Breast epithelium (tissue), 4 donors: ENCODE results near the gene CARM1. TPM values are rescaled to one million over a fixed set of nuclear protein-coding genes. Genes with fewer than 3 reads are reported as not detected.

Experiments used
- DNase-seq, 2 donors: peaks; one replicate each; pipeline ENCODE4 v3.0.0-alpha.2; 2019; ENCODE audit warnings: low spot score in 2 of 2
- H3K27ac ChIP-seq, 2 donors: fragments of 200-600 bp; sonication (generic) in 1 of 2; one replicate each; pipeline ENCODE4 v1.5.1; 2016 to 2019; ENCODE audit warnings: mild to moderate bottlenecking in 1 of 2
- H3K27me3 ChIP-seq, 2 donors: fragments of 200-600 bp; sonication (generic) in 1 of 2; one replicate each; pipeline versions ENCODE4 v1.5.1 to v1.6.0; 2017 to 2019; ENCODE audit warnings: control low read depth in 1 of 2, mild to moderate bottlenecking in 1 of 2
- H3K36me3 ChIP-seq: fragments of 200-600 bp; one replicate; pipeline ENCODE4 v1.5.1; 2019
- H3K4me1 ChIP-seq, 2 donors: fragments of 200-600 bp; sonication (generic); one replicate each; pipeline ENCODE4 v1.5.1; 2016 to 2019; ENCODE audit warnings: control low read depth in 1 of 2
- H3K4me3 ChIP-seq, 3 donors: fragments of 200-600 bp; sonication (generic); 1 replicate in 2 of 3; 2 replicates in 1 of 3; pipeline ENCODE4 v1.5.1; 2016 to 2019; ENCODE audit warnings: mild to moderate bottlenecking in 3 of 3, moderate library complexity in 2 of 3
- H3K9me3 ChIP-seq, 2 donors: fragments of 200-600 bp; sonication (generic) in 1 of 2; one replicate each; pipeline ENCODE4 v1.5.1; 2016 to 2019; ENCODE audit warnings: control low read depth in 1 of 2
- CTCF ChIP-seq, 3 donors: fragments of 450-650 bp; IDR thresholded peaks; one replicate each; pipeline ENCODE4 v1.5.1; 2016 to 2017; ENCODE audit warnings: antibody characterized with exemption in 3 of 3, mild to moderate bottlenecking in 3 of 3, moderate library complexity in 3 of 3
- POLR2A ChIP-seq: fragments of 450-650 bp; IDR thresholded peaks from one replicate; pipeline ENCODE4 v1.6.1; 2016; ENCODE audit warnings: antibody characterized with exemption, mild to moderate bottlenecking, moderate library complexity
- POLR2AphosphoS5 ChIP-seq, 3 donors: sonication (generic); formaldehyde crosslinking; IDR thresholded peaks; one replicate each; pipeline ENCODE4 v1.6.1; 2017; ENCODE audit warnings: antibody characterized with exemption in 3 of 3
- intact Hi-C: fragments of 100-400 bp; cut with DNase I; formaldehyde crosslinking; loops from one replicate; pipeline ENCODE4 v1.15.1; 2023; ENCODE audit warnings: low total_unique reads
- total RNA-seq, 3 donors: library from RNA; depleted of rRNA; stranded (reverse); fragments of >200 nt; gene quantifications; one replicate each; pipeline ENCODE4 v1.1.0, GENCODE V29; 2016

CARM1 gene
- total RNA-seq, 3 donors from 2014 or later = 11.6 to 17.3 (median 17.0) TPM

- H3K4me1 ChIP-seq = no peaks in the 10 kb centered on the region
- no peaks in the 10 kb centered on the region for H3K27me3 ChIP-seq
- H3K27ac ChIP-seq = no peak overlapping the region
- H3K9me3 ChIP-seq = no peaks in the 10 kb centered on the region
- intact Hi-C loops = no loop called here
- no peak for DNase-seq
- no peaks in the 10 kb centered on the region for H3K36me3 ChIP-seq
- no peak overlapping the region for H3K4me3 ChIP-seq
- no peak for TF ChIP-seq POLR2AphosphoS5 (IDR thresholded peaks at IDR 0.05)
- TF ChIP-seq CTCF (IDR thresholded peaks at IDR 0.05) = peak in 2 of 3 donors; percentile 10 to 27
- no peak for TF ChIP-seq POLR2A
Measured at GRCh38 chr19:10858204-10858828, 13.0 kb upstream of the CARM1 start.

GRCh38 chr19:10861103-10861651, 10.2 kb upstream of the CARM1 start:
- H3K36me3 ChIP-seq = no peaks in the 10 kb centered on the region
- no peak for DNase-seq
- intact Hi-C loops = loop anchor here (5.0 kb wide), 1 partner anchor 144 kb away; the partner anchor contains the start of gene DNM2
- H3K4me1 ChIP-seq = no peaks in the 10 kb centered on the region
- H3K9me3 ChIP-seq = no peaks in the 10 kb centered on the region
- TF ChIP-seq POLR2AphosphoS5 (IDR thresholded peaks at IDR 0.05) (no peak), CTCF (IDR thresholded peaks at IDR 0.05) (peak in 2 of 3 donors; percentile 11 to 17)
- no peaks in the 10 kb centered on the region for H3K27me3 ChIP-seq
- H3K4me3 ChIP-seq = no peak overlapping the region
- H3K27ac ChIP-seq = no peak overlapping the region

GRCh38 chr19:10862561-10863106, 8.7 kb upstream of the CARM1 start:
- no peaks in the 10 kb centered on the region for H3K36me3 ChIP-seq
- H3K4me1 ChIP-seq = no peaks in the 10 kb centered on the region
- H3K9me3 ChIP-seq = no peaks in the 10 kb centered on the region
- H3K4me3 ChIP-seq = peak overlapping the region in 1 of 3 donors; percentile 41
- DNase-seq = no peak
- intact Hi-C loops = loop anchor here (5.0 kb wide), 1 partner anchor 145 kb away; the partner anchor contains the start of gene DNM2
- TF ChIP-seq POLR2AphosphoS5 (IDR thresholded peaks at IDR 0.05) (no peak), POLR2A (no peak), CTCF (IDR thresholded peaks at IDR 0.05) (no peak)
- H3K27ac ChIP-seq = peak overlapping the region; percentile 60 to 79
- no peaks in the 10 kb centered on the region for H3K27me3 ChIP-seq

- H3K4me3 ChIP-seq = peak overlapping the region in 1 of 3 donors; percentile 41
- intact Hi-C loops = loop anchor here (5.0 kb wide), 1 partner anchor 146 kb away; the partner anchor contains the start of gene DNM2
- no peaks in the 10 kb centered on the region for H3K27me3 ChIP-seq
- peak; percentile 58 to 76 for DNase-seq
- no peaks in the 10 kb centered on the region for H3K4me1 ChIP-seq
- H3K36me3 ChIP-seq = no peaks in the 10 kb centered on the region
- no peaks in the 10 kb centered on the region for H3K9me3 ChIP-seq
- peak overlapping the region; percentile 60 to 79 for H3K27ac ChIP-seq
- no peak for TF ChIP-seq POLR2AphosphoS5 (IDR thresholded peaks at IDR 0.05)
- TF ChIP-seq CTCF (IDR thresholded peaks at IDR 0.05) = no peak
- TF ChIP-seq POLR2A = no peak
Measured at GRCh38 chr19:10863107-10863717, 8.1 kb upstream of the CARM1 start.

- intact Hi-C loops = loop anchor here (5.0 kb wide), 1 partner anchor 147 kb away; the partner anchor contains the start of gene DNM2
- no peaks in the 10 kb centered on the region for H3K9me3 ChIP-seq
- peak overlapping the region; percentile 29 to 79 for H3K27ac ChIP-seq
- H3K27me3 ChIP-seq = no peaks in the 10 kb centered on the region
- H3K4me1 ChIP-seq = no peaks in the 10 kb centered on the region
- peak; percentile 64 to 88 for DNase-seq
- no peaks in the 10 kb centered on the region for H3K36me3 ChIP-seq
- TF ChIP-seq POLR2AphosphoS5 (IDR thresholded peaks at IDR 0.05) (peak in 1 of 3 donors; percentile 34), CTCF (IDR thresholded peaks at IDR 0.05) (peak; percentile 66 to 87 (median 87)), POLR2A (no peak)
- peak overlapping the region in 1 of 3 donors; percentile 6 for H3K4me3 ChIP-seq
Measured at GRCh38 chr19:10864538-10864899, 6.8 kb upstream of the CARM1 start.
